CD4-positive, CD25-positive, alpha-beta regulatory T cell (primary cell): ENCODE results near the gene CSH1. TPM values are rescaled to one million over a fixed set of nuclear protein-coding genes. Genes with fewer than 3 reads are reported as not detected.

Experiments used
- ATAC-seq, 2 donors: fragments of 150-1000 bp; cut with Tn5 transposase; one replicate each; pipeline ENCODE4 v1.10.0; 2021; ENCODE audit warnings: low read depth in 2 of 2, moderate number of reproducible peaks in 2 of 2, moderate library complexity in 1 of 2
- DNase-seq, 3 donors: peaks; one replicate each; pipeline versions ENCODE4 v3.0.0 to v3.0.0-alpha.2; 2012 to 2022; ENCODE audit warnings: mixed read lengths in 1 of 3
- H3K27ac ChIP-seq: one replicate; pipeline ENCODE4 v1.7.0; 2013; ENCODE audit warnings: mild to moderate bottlenecking, low read length; ENCODE audit not compliant: insufficient read depth, poor library complexity, severe bottlenecking
- H3K27me3 ChIP-seq: one replicate; pipeline ENCODE4 v1.7.0; 2013; ENCODE audit warnings: low read length; ENCODE audit not compliant: control insufficient read depth, insufficient read depth
- H3K36me3 ChIP-seq: one replicate; pipeline ENCODE4 v1.7.0; 2013; ENCODE audit warnings: mild to moderate bottlenecking, low read length, moderate library complexity; ENCODE audit not compliant: control insufficient read depth, insufficient read depth
- H3K4me1 ChIP-seq: 2 replicates; pipeline ENCODE4 v1.7.0; 2013; ENCODE audit warnings: mild to moderate bottlenecking, low read length; ENCODE audit not compliant: insufficient read depth, control insufficient read depth, poor library complexity, severe bottlenecking
- H3K4me3 ChIP-seq: one replicate; pipeline ENCODE4 v1.7.0; 2013; ENCODE audit warnings: low read depth, mild to moderate bottlenecking, low read length, moderate library complexity
- H3K9me3 ChIP-seq, 2 experiments: 1 replicate in 1 of 2; 2 replicates in 1 of 2; pipeline ENCODE4 v1.7.0; 2013; ENCODE audit warnings: low read length in 2 of 2, mild to moderate bottlenecking in 1 of 2, moderate library complexity in 1 of 2; ENCODE audit not compliant: control insufficient read depth in 2 of 2
- H3K27ac Mint-ChIP-seq, 3 donors: one replicate each; pipeline ENCODE4 v1.8.0; 2020 to 2022; ENCODE audit warnings: mild to moderate bottlenecking in 3 of 3, mixed read lengths in 3 of 3, moderate library complexity in 2 of 3
- H3K27me3 Mint-ChIP-seq: one replicate; pipeline ENCODE4 v1.8.0; 2022; ENCODE audit warnings: mild to moderate bottlenecking, mixed read lengths
- H3K36me3 Mint-ChIP-seq: one replicate; pipeline ENCODE4 v1.8.0; 2020; ENCODE audit warnings: mixed read lengths
- H3K4me1 Mint-ChIP-seq, 4 donors: one replicate each; pipeline ENCODE4 v1.8.0; 2020 to 2022; ENCODE audit warnings: mixed read lengths in 4 of 4, mild to moderate bottlenecking in 1 of 4
- H3K4me3 Mint-ChIP-seq, 4 donors: one replicate each; pipeline ENCODE4 v1.8.0; 2020 to 2022; ENCODE audit warnings: mild to moderate bottlenecking in 4 of 4, mixed read lengths in 4 of 4, moderate library complexity in 3 of 4
- H3K9me3 Mint-ChIP-seq, 7 donors: one replicate each; pipeline ENCODE4 v1.8.0; 2020 to 2022; ENCODE audit warnings: mixed read lengths in 7 of 7, mild to moderate bottlenecking in 3 of 7, moderate library complexity in 2 of 7
- polyA plus RNA-seq, 4 donors: library from polyadenylated mRNA; unstranded; fragments of 300-500 nt; fragmentation: Illumina TruSeq; gene quantifications; one replicate each; pipeline ENCODE4 v1.2.3, GENCODE V29; 2021
- total RNA-seq: library from RNA; stranded (reverse); gene quantifications from one replicate; pipeline ENCODE4 v1.2.3, GENCODE V29; 2022

Gene CSH1
- total and polyA plus RNA-seq, 5 donors from 2014 or later = 11.7 TPM; not detected in 4

GRCh38 chr17:63931981-63932561, 35.7 kb upstream of the CSH1 start, which contains the start of gene CD79B:
Gene CD79B, minus strand, starts transcription at chr17:63932331. Its CDS starts 70 bp downstream, at chr17:63932261.
- Histone ChIP-seq H3K27ac (peak within 1 kb of the TSS; percentile 62), H3K4me1 (peaks cover 26% of the 10 kb centered on the region), H3K27me3 (no peaks in the 10 kb centered on the region), H3K4me3 (peak within 1 kb of the TSS; percentile 70), H3K36me3 (peaks cover 13% of the 10 kb centered on the region), H3K9me3 (no peaks in the 10 kb centered on the region)
- Mint-ChIP-seq H3K4me1 (peaks cover 4 to 30% (median 15%) of the 10 kb centered on the region in 4 donors), H3K9me3 (no peaks in the 10 kb centered on the region), H3K27me3 (no peaks in the 10 kb centered on the region), H3K4me3 (peak within 1 kb of the TSS; percentile 92 to 98 (median 93)), H3K27ac (peak within 1 kb of the TSS; percentile 92 to 94 (median 94)), H3K36me3 (no peaks in the 10 kb centered on the region)
- peak; percentile 63 to 68 for ATAC-seq
- peak; percentile 19 to 73 (median 40) for DNase-seq

DNA sequence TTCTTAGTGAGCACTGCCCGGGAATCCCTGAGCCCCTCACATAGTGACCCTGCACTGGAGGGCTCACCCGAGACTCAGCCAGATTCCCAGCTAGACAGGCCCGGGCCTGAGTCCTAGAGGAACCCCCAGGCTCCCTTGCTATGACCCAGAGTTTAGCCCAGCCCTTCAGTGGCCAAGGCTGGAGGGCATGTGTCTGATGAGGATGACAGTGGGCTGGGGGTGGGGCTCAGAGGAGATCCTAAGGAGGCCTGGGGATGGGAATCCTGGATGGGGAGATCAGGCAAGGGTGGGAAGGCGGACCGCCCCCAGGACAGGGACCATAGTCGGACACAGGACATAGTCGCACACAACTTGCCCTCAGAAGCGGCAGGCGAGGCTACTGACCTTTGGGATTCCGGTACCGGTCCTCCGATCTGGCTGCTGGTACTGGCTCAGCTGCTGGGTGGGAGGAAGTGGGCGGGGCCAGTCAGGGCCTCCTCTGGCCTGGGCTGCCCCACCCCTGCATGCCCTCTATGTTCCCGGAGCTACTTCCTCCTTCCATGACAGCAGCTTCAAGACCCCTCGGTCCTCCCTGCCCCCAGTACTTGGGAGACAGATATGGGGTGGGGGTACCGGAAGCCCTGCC, 34.7 kb upstream of the CSH1 start:
- peaks cover 13% of the 10 kb centered on the region for H3K36me3 ChIP-seq
- ATAC-seq (peak; percentile 69 to 75), DNase-seq (peak; percentile 53 to 83 (median 61))
- Mint-ChIP-seq H3K9me3 (no peaks in the 10 kb centered on the region), H3K36me3 (no peaks in the 10 kb centered on the region), H3K4me1 (peaks cover under 1 to 30% (median 19%) of the 10 kb centered on the region in 4 donors), H3K27me3 (no peaks in the 10 kb centered on the region), H3K4me3 (peak overlapping the region; percentile 92 to 98 (median 93)), H3K27ac (peak overlapping the region; percentile 92 to 94 (median 92))
- no peaks in the 10 kb centered on the region for H3K27me3 ChIP-seq
- H3K4me1 ChIP-seq = peaks cover 26% of the 10 kb centered on the region
- H3K9me3 ChIP-seq = no peaks in the 10 kb centered on the region
- peak overlapping the region; percentile 70 for H3K4me3 ChIP-seq
- peak overlapping the region; percentile 62 for H3K27ac ChIP-seq

DNA sequence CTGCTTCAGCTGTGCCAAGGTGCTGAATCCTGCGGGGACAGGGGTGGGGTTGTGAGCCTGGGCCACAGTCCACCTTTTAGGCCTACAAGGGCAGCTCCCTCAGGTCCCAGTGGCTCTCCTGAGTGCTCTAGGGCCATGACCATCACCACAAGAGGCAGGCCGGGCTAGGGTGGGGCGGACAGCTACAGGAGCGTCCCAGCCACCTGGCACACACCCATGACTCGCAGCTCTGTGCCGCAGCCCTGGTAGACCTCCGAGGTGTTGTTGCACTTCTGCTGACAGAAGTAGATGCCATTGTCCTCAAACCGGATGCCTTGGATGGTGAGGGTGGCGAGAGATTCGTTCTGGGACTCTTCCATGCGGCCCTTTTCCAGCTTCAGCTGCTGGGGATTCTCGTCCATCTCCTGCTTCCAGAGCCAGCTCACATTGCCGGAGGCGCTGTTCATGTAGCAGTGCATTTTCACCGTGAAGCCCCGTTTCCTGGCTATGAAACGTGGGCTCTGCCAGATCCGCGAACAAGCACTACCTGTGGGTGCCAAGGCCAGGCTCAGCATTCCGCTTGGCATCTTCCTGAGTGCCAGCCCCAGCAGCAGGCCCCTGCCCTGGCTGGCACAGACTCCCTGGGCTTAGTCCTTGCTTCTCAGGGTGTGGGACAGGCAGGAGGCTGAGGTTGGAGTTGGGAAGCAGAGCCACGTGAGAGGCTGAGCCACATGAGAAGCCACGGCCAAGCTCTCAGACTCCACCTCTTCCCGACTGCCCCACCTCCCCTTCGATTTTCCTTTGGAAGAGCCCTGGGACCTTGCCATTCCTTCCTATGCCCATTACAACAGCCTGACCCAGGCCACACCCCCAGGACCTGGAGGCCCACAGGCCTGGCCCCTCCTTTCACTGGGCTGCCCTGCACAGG, 33.7 kb upstream of the CSH1 start:
- DNase-seq (no peak), ATAC-seq (no peak)
- peaks cover 26% of the 10 kb centered on the region for H3K4me1 ChIP-seq
- Mint-ChIP-seq H3K4me3 (peak overlapping the region; percentile 92 to 98 (median 93)), H3K9me3 (no peaks in the 10 kb centered on the region), H3K4me1 (peaks cover 0 to 30% (median 19%) of the 10 kb centered on the region in 4 donors), H3K36me3 (no peaks in the 10 kb centered on the region), H3K27me3 (no peaks in the 10 kb centered on the region), H3K27ac (peak overlapping the region; percentile 82 to 94 (median 92))
- H3K9me3 ChIP-seq = no peaks in the 10 kb centered on the region
- peak overlapping the region; percentile 41 for H3K4me3 ChIP-seq
- peak overlapping the region; percentile 62 for H3K27ac ChIP-seq
- H3K27me3 ChIP-seq = no peaks in the 10 kb centered on the region
- H3K36me3 ChIP-seq = peaks cover 13% of the 10 kb centered on the region

DNA sequence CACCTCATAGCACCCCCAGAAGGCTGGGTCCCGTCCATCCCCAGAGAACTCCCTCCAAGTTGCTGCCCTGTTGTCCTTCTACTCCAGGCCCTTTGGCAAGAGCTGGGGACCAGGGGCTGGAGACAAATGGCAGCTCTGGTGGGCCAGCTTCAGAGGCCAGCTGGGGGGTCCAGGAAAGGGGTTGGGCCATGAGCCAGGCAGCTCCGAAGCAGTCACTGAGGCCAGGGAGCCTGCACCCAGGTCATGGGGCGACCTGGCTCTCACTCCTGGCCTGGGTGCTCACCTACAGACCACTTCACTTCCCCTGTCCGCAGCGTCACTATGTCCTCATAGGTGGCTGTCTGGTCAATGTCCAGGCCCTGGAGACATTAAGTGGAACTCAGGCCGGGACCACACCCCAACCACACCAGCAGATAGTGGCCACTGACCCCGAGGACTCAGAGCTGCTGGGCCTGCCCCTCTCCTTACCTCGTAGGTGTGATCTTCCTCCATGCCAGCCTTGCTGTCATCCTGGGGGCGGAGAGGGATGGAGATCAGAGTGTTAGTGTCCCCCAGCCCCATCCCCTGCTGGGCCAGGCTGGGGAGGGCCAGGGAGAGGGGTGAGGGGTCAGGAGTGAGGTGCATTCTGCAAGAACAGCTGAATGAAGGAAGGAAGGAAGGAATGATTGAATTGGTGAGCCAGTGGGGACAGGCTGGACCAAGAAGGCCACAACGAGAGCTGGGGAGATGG, 32.8 kb upstream of the CSH1 start:
- ATAC-seq (no peak), DNase-seq (no peak)
- H3K9me3 ChIP-seq = no peaks in the 10 kb centered on the region
- Mint-ChIP-seq H3K9me3 (no peaks in the 10 kb centered on the region), H3K27ac (peak overlapping the region in 1 of 3 donors; percentile 71), H3K27me3 (no peaks in the 10 kb centered on the region), H3K4me3 (peak overlapping the region in 2 of 4 donors; percentile 48 to 54), H3K4me1 (peaks cover 0 to 30% (median 19%) of the 10 kb centered on the region in 4 donors), H3K36me3 (no peaks in the 10 kb centered on the region)
- peaks cover 26% of the 10 kb centered on the region for H3K4me1 ChIP-seq
- H3K27ac ChIP-seq = no peak overlapping the region
- H3K4me3 ChIP-seq = no peak overlapping the region
- no peaks in the 10 kb centered on the region for H3K27me3 ChIP-seq
- peaks cover 13% of the 10 kb centered on the region for H3K36me3 ChIP-seq

DNA sequence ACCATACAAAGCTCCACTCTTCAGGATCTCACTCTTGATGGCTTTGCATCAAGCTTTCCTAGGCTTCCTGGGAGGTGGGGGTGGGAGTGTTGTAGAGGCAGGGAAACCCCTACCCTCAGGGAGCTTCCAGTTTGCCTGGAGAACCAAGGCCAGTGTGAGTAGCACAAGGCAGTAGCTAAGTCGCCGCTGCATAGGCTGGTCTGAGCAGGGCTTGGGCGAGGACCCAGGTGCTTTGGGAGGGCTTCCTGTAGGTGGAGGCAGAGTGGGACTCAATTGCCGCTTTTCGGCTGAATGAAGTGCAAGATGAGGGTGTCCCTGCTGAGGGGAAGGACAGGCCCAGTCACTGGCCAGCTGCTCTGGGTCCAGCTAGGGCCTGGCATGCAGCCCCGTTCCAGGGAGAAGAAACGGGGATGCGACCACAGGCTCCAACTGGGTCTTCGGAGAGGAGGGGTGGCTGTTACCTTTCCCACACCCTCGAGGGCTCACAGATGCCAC, 31.8 kb upstream of the CSH1 start:
- H3K4me3 ChIP-seq = no peak overlapping the region
- Mint-ChIP-seq H3K4me3 (peak overlapping the region in 1 of 4 donors; percentile 71), H3K9me3 (no peaks in the 10 kb centered on the region), H3K27ac (no peak overlapping the region), H3K27me3 (no peaks in the 10 kb centered on the region), H3K4me1 (peaks cover 0 to 29% (median 19%) of the 10 kb centered on the region in 4 donors), H3K36me3 (no peaks in the 10 kb centered on the region)
- peaks cover 13% of the 10 kb centered on the region for H3K36me3 ChIP-seq
- ATAC-seq (no peak), DNase-seq (no peak)
- H3K4me1 ChIP-seq = peaks cover 26% of the 10 kb centered on the region
- no peaks in the 10 kb centered on the region for H3K27me3 ChIP-seq
- no peaks in the 10 kb centered on the region for H3K9me3 ChIP-seq
- no peak overlapping the region for H3K27ac ChIP-seq

- peaks cover 13% of the 10 kb centered on the region for H3K36me3 ChIP-seq
- no peak overlapping the region for H3K27ac ChIP-seq
- DNase-seq = no peak
- no peaks in the 10 kb centered on the region for H3K27me3 Mint-ChIP-seq
- ATAC-seq = no peak
- no peaks in the 10 kb centered on the region for H3K9me3 ChIP-seq
- H3K27ac Mint-ChIP-seq = no peak overlapping the region
- H3K27me3 ChIP-seq = no peaks in the 10 kb centered on the region
- peaks cover 24% of the 10 kb centered on the region for H3K4me1 ChIP-seq
- H3K4me1 Mint-ChIP-seq = peaks cover 0 to 25% (median 16%) of the 10 kb centered on the region in 4 donors
- H3K4me3 Mint-ChIP-seq = peak overlapping the region in 2 of 4 donors; percentile 4 to 44
- no peaks in the 10 kb centered on the region for H3K9me3 Mint-ChIP-seq
- H3K4me3 ChIP-seq = no peak overlapping the region
- H3K36me3 Mint-ChIP-seq = no peaks in the 10 kb centered on the region
These were observed 31.2 kb upstream of the CSH1 start for GRCh38 chr17:63927464-63928171.
